ENCODE measurements around the gene SH3PXD2A. TPM values are rescaled to one million over a fixed set of nuclear protein-coding genes. Genes with fewer than 3 reads are reported as not detected.

Gene SH3PXD2A, protein sequence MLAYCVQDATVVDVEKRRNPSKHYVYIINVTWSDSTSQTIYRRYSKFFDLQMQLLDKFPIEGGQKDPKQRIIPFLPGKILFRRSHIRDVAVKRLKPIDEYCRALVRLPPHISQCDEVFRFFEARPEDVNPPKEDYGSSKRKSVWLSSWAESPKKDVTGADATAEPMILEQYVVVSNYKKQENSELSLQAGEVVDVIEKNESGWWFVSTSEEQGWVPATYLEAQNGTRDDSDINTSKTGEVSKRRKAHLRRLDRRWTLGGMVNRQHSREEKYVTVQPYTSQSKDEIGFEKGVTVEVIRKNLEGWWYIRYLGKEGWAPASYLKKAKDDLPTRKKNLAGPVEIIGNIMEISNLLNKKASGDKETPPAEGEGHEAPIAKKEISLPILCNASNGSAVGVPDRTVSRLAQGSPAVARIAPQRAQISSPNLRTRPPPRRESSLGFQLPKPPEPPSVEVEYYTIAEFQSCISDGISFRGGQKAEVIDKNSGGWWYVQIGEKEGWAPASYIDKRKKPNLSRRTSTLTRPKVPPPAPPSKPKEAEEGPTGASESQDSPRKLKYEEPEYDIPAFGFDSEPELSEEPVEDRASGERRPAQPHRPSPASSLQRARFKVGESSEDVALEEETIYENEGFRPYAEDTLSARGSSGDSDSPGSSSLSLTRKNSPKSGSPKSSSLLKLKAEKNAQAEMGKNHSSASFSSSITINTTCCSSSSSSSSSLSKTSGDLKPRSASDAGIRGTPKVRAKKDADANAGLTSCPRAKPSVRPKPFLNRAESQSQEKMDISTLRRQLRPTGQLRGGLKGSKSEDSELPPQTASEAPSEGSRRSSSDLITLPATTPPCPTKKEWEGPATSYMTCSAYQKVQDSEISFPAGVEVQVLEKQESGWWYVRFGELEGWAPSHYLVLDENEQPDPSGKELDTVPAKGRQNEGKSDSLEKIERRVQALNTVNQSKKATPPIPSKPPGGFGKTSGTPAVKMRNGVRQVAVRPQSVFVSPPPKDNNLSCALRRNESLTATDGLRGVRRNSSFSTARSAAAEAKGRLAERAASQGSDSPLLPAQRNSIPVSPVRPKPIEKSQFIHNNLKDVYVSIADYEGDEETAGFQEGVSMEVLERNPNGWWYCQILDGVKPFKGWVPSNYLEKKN
- total RNA-seq (2022): 13.2 and 15.0 TPM in 2 replicates
- percentile 55 among the genes with signal in this experiment for Bru-seq, nascent RNA
- percentile 67 among the genes with signal in this experiment for BruChase-seq, experiment 1, labeled RNA remaining after a 6-hour chase
- BruChase-seq, experiment 2, labeled RNA remaining after a 2-hour chase: percentile 56 among the genes with signal in this experiment
- long read RNA-seq, partial matches to known transcripts: 1 of 26 reads
- long read RNA-seq, other reads (novel, unspliced or antisense): 25 of 26 reads

DNA sequence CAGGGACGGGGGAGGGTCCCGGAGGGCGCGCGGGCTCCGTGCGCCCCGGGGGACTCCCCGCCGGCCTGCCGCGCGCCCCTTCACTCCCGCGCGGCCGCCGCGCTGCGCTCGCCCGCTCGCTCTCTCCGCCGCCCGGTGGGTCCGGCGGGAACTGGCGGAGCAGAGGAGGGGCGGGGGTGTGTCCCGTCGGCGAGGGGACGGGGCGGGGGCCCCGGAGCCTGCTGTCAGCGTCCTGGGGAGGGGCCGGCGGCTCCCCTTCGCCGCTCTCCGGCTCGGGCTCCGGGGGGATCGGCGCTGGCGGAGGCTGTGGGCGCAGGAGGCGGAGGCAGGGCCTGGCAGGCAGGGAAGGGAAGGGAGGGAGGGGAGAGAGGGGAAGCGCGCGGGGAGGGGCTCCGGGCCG, at the start of gene SH3PXD2A:
Gene SH3PXD2A (minus strand): TSS at position 153 of the 400 bp plus-strand sequence. CDS start 310 bp downstream, outside the sequence.
- DNase-seq (ENCODE audit: unreplicated experiment): no peak
- Mint-ChIP-seq H3K36me3 (ENCODE audit: insufficient read depth, unreplicated experiment) (no peaks in the 10 kb centered on the region), H3K4me3 (ENCODE audit: unreplicated experiment) (peak within 1 kb of the TSS; percentile 74), H3K27ac (ENCODE audit: low read depth, unreplicated experiment) (no peak within 1 kb of the TSS), H3K27me3 (ENCODE audit: insufficient read depth, unreplicated experiment) (no peaks in the 10 kb centered on the region), H3K9me3 (ENCODE audit: unreplicated experiment) (no peaks in the 10 kb centered on the region), H3K4me1 (ENCODE audit: insufficient read depth, unreplicated experiment) (peaks cover 28% of the 10 kb centered on the region)
- CTCF ChIA-PET: interaction anchor here (1.0 to 6.7 kb wide), 7 partner anchors 8 to 144 kb away, joined by 3 to 95 read pairs (median 4); no protein-coding TSS in a partner anchor
- BruUV-seq (replicated peaks): no TSS peak
- POLR2A ChIA-PET: interaction anchor here (0.5 to 8.4 kb wide), 11 partner anchors 16 to 404 kb away, joined by 3 to 85 read pairs (median 6); no protein-coding TSS in a partner anchor
- intact Hi-C loops (cut with micrococcal nuclease): loop anchor here (10.0 kb wide), 2 partner anchors 71 to 261 kb away; no protein-coding TSS in a partner anchor
- TF ChIP-seq, protein P1, sequence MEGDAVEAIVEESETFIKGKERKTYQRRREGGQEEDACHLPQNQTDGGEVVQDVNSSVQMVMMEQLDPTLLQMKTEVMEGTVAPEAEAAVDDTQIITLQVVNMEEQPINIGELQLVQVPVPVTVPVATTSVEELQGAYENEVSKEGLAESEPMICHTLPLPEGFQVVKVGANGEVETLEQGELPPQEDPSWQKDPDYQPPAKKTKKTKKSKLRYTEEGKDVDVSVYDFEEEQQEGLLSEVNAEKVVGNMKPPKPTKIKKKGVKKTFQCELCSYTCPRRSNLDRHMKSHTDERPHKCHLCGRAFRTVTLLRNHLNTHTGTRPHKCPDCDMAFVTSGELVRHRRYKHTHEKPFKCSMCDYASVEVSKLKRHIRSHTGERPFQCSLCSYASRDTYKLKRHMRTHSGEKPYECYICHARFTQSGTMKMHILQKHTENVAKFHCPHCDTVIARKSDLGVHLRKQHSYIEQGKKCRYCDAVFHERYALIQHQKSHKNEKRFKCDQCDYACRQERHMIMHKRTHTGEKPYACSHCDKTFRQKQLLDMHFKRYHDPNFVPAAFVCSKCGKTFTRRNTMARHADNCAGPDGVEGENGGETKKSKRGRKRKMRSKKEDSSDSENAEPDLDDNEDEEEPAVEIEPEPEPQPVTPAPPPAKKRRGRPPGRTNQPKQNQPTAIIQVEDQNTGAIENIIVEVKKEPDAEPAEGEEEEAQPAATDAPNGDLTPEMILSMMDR (IDR thresholded peaks at IDR 0.05; ENCODE audit: unreplicated experiment): no peak

DNA sequence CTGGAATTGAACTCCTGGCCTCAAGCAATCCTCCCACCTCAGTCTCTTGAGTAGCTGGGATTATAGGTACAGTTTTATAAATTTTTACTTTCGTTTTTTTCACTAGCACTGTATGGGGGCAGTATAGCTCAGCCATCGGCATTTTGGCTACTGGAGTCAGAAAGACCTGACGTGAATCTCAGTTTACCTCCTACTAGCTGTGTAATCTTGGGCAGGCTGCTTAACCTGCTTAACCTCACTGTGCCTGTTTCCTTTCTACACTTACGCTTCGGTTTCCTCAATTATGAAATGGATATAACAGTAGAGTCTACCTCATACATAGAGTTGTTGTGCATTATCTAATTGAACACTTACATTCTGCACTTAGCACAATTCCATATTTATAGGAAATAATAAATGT, 45.9 kb upstream of the SH3PXD2A start:
- intact Hi-C loops (cut with micrococcal nuclease): no loop called here
- Mint-ChIP-seq H3K9me3 (ENCODE audit: unreplicated experiment) (no peaks in the 10 kb centered on the region), H3K27ac (ENCODE audit: low read depth, unreplicated experiment) (peak overlapping the region; percentile 87), H3K36me3 (ENCODE audit: insufficient read depth, unreplicated experiment) (peaks cover 52% of the 10 kb centered on the region), H3K4me1 (ENCODE audit: insufficient read depth, unreplicated experiment) (peaks cover 16% of the 10 kb centered on the region), H3K4me3 (ENCODE audit: unreplicated experiment) (no peak overlapping the region), H3K27me3 (ENCODE audit: insufficient read depth, unreplicated experiment) (no peaks in the 10 kb centered on the region)
- TF ChIP-seq, protein P1 (IDR thresholded peaks at IDR 0.05; ENCODE audit: unreplicated experiment): no peak
- CTCF ChIA-PET: interaction anchor here (0.6 to 5.1 kb wide), 6 partner anchors 8 to 133 kb away, joined by 3 to 46 read pairs (median 4); no protein-coding TSS in a partner anchor
- no peak for DNase-seq (ENCODE audit: unreplicated experiment)
- BruUV-seq (replicated peaks): no TSS peak
- POLR2A ChIA-PET: interaction anchor here (0.7 to 5.9 kb wide), 17 partner anchors 8 to 217 kb away, joined by 3 to 89 read pairs (median 5); partner anchors contain the start of genes SLK and STN1

DNA sequence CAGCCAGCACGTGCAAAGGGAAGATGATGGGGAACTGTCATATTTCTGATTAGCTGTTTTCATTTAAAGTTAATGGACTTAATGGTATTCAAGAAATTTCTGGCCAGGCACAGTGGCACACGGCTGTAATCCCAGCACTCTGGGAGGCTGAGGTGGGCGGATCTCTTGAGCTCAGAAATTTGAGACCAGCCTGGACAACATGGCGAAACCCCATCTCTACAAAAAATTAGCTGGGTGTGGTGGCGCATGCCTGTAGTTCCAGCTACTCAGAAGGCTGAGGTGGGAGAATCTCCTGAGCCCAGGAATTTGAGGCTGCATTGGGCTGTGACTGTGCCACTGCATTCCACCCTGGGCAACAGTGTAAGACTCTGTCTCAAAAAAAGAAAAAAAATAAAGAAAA, 43.9 kb upstream of the SH3PXD2A start:
- H3K27me3 Mint-ChIP-seq (ENCODE audit: insufficient read depth, unreplicated experiment): no peaks in the 10 kb centered on the region
- peak overlapping the region; percentile 87 for H3K27ac Mint-ChIP-seq (ENCODE audit: low read depth, unreplicated experiment)

More for the DNA sequence above, 43.9 kb upstream of the SH3PXD2A start:
- Mint-ChIP-seq H3K4me1 (ENCODE audit: insufficient read depth, unreplicated experiment) (peaks cover 36% of the 10 kb centered on the region), H3K9me3 (ENCODE audit: unreplicated experiment) (no peaks in the 10 kb centered on the region), H3K4me3 (ENCODE audit: unreplicated experiment) (no peak overlapping the region), H3K36me3 (ENCODE audit: insufficient read depth, unreplicated experiment) (peaks cover 64% of the 10 kb centered on the region)
- intact Hi-C loops (cut with micrococcal nuclease): no loop called here
- ChIA-PET CTCF (interaction anchor here (0.5 to 5.1 kb wide), 7 partner anchors 9 to 109 kb away, joined by 3 to 46 read pairs (median 5); no protein-coding TSS in a partner anchor), POLR2A (interaction anchor here (0.8 to 5.9 kb wide), 14 partner anchors 9 to 224 kb away, joined by 3 to 89 read pairs (median 7); partner anchors contain the start of genes SFR1, SLK and STN1)
- no peak for DNase-seq (ENCODE audit: unreplicated experiment)
- no TSS peak for BruUV-seq (replicated peaks)
- TF ChIP-seq, protein P1 (IDR thresholded peaks at IDR 0.05; ENCODE audit: unreplicated experiment): no peak

All from MCF 10A (cell line).